SU-DHL-6 (cell line): Measurements from ENCODE around the gene PDE6C.

Source experiments
- H2AFZ ChIP-seq: fragments of 200-600 bp; sonication (generic); 2 replicates; pipeline ENCODE4 v1.6.1; 2014; ENCODE audit warnings: low read depth, mild to moderate bottlenecking, moderate library complexity, mixed read lengths, antibody characterized with exemption, low read length; ENCODE audit not compliant: severe bottlenecking
- H3F3A ChIP-seq: fragments of 200-600 bp; shearing (Covaris generic); 2 replicates; pipeline ENCODE4 v1.6.0; 2016; ENCODE audit warnings: antibody characterized with exemption, mild to moderate bottlenecking; ENCODE audit not compliant: insufficient read depth
- H3K27ac ChIP-seq: fragments of 200-600 bp; sonication (generic); 2 replicates; pipeline ENCODE4 v1.5.1; 2016; ENCODE audit warnings: low read depth, mild to moderate bottlenecking, low read length, moderate library complexity, mixed read lengths
- H3K27me3 ChIP-seq: fragments of 200-600 bp; sonication (generic), shearing (Covaris generic); 2 replicates; pipeline ENCODE4 v1.6.0; 2014; ENCODE audit warnings: mild to moderate bottlenecking, low read length
- H3K36me3 ChIP-seq: fragments of 200-600 bp; sonication (generic); 2 replicates; pipeline ENCODE4 v1.6.1; 2014; ENCODE audit warnings: mild to moderate bottlenecking, low read length, mixed read lengths
- H3K4me2 ChIP-seq: fragments of 300-600, 200-600 bp; shearing (Covaris generic), sonication (generic); 2 replicates; pipeline ENCODE4 v1.6.0; 2014; ENCODE audit warnings: low read length, low read depth, mild to moderate bottlenecking; ENCODE audit not compliant: poor library complexity, severe bottlenecking
- H3K4me3 ChIP-seq: fragments of 200-600 bp; sonication (generic); 2 replicates; pipeline ENCODE4 v1.5.1; 2014; ENCODE audit warnings: antibody characterized with exemption, low read length, mild to moderate bottlenecking, mixed read lengths; ENCODE audit not compliant: insufficient read depth, poor library complexity, severe bottlenecking
- H3K79me2 ChIP-seq: fragments of 200-600 bp; sonication (generic); 2 replicates; pipeline ENCODE4 v1.6.1; 2014; ENCODE audit warnings: mild to moderate bottlenecking, low read length, moderate library complexity; ENCODE audit not compliant: insufficient read depth
- H3K9ac ChIP-seq: fragments of 200-600 bp; sonication (generic); 2 replicates; pipeline ENCODE4 v1.7.0; 2014; ENCODE audit warnings: mild to moderate bottlenecking, low read length
- H3K9me2 ChIP-seq: fragments of 200-600 bp; sonication (generic); replicated peaks from 2 replicates; pipeline ENCODE4 v1.6.1; 2014; ENCODE audit warnings: low read length; ENCODE audit not compliant: insufficient read depth
- H3K9me3 ChIP-seq: fragments of 200-600 bp; sonication (generic); 2 replicates; pipeline ENCODE4 v1.6.1; 2014; ENCODE audit warnings: low read length, mixed read lengths; ENCODE audit not compliant: insufficient read depth
- H4K20me1 ChIP-seq: fragments of 200-600 bp; sonication (generic); 2 replicates; pipeline ENCODE4 v1.6.1; 2014; ENCODE audit warnings: low read depth, mild to moderate bottlenecking, antibody characterized with exemption, low read length, moderate library complexity, mixed read lengths
- CTCF ChIP-seq: fragments of 200-600 bp; sonication (generic); IDR thresholded peaks from one replicate; pipeline ENCODE4 v1.5.1; 2017; ENCODE audit warnings: antibody characterized with exemption, mild to moderate bottlenecking, low read length, moderate library complexity; ENCODE audit not compliant: insufficient read depth, poor library complexity, severe bottlenecking
- EZH2phosphoT487 ChIP-seq: fragments of 200-600 bp; sonication (generic), shearing (Covaris generic); conservative IDR thresholded peaks from 2 replicates; pipeline ENCODE4 v1.6.1; 2018; ENCODE audit warnings: mild to moderate bottlenecking, antibody characterized with exemption, low read length, moderate library complexity, mixed read lengths

PDE6C gene

GRCh38 chr10:93654201-93654600, 41.9 kb downstream of the PDE6C start:
- no peaks in the 10 kb centered on the region for H3K9me3 ChIP-seq
- H3K4me2 ChIP-seq, result no peak overlapping the region
- no peaks in the 10 kb centered on the region for H3K79me2 ChIP-seq
- no peaks in the 10 kb centered on the region for H3K9me2 ChIP-seq
- H2AFZ ChIP-seq, result no peak overlapping the region
- H3F3A ChIP-seq, result no peaks in the 10 kb centered on the region
- H3K27ac ChIP-seq, result no peak overlapping the region
- no peaks in the 10 kb centered on the region for H3K36me3 ChIP-seq
- no peaks in the 10 kb centered on the region for H4K20me1 ChIP-seq
- no peak overlapping the region for H3K9ac ChIP-seq
- no peak for TF ChIP-seq CTCF
- no peak for TF ChIP-seq EZH2phosphoT487
- H3K27me3 ChIP-seq, result no peaks in the 10 kb centered on the region
- no peak overlapping the region for H3K4me3 ChIP-seq

GRCh38 chr10:93656155-93656554, 43.8 kb downstream of the PDE6C start:
- Histone ChIP-seq H3K9ac (no peak overlapping the region), H2AFZ (no peak overlapping the region), H3K9me3 (no peaks in the 10 kb centered on the region)

GRCh38 chr10:93657757-93658156, 45.4 kb downstream of the PDE6C start:
- no peak overlapping the region for H3K4me2 ChIP-seq

More at GRCh38 chr10:93656155-93656554, 43.8 kb downstream of the PDE6C start:
- Histone ChIP-seq H3K9me2 (no peaks in the 10 kb centered on the region), H3K4me3 (no peak overlapping the region), H3F3A (no peaks in the 10 kb centered on the region), H3K27me3 (no peaks in the 10 kb centered on the region), H3K4me2 (no peak overlapping the region), H3K27ac (no peak overlapping the region), H4K20me1 (no peaks in the 10 kb centered on the region), H3K79me2 (no peaks in the 10 kb centered on the region), H3K36me3 (no peaks in the 10 kb centered on the region)
- TF ChIP-seq CTCF (no peak), EZH2phosphoT487 (no peak)

More at GRCh38 chr10:93657757-93658156, 45.4 kb downstream of the PDE6C start:
- Histone ChIP-seq H3F3A (no peaks in the 10 kb centered on the region), H3K4me3 (no peak overlapping the region), H3K36me3 (no peaks in the 10 kb centered on the region), H3K27ac (no peak overlapping the region), H3K9me3 (no peaks in the 10 kb centered on the region), H3K9me2 (no peaks in the 10 kb centered on the region), H4K20me1 (no peaks in the 10 kb centered on the region), H3K9ac (no peak overlapping the region), H3K79me2 (no peaks in the 10 kb centered on the region), H3K27me3 (no peaks in the 10 kb centered on the region), H2AFZ (no peak overlapping the region)
- TF ChIP-seq CTCF (no peak), EZH2phosphoT487 (no peak)
